Measurements from ENCODE around the gene KCNA2. TPM values are rescaled to one million over a fixed set of nuclear protein-coding genes. Genes with fewer than 3 reads are reported as not detected.
A peak's percentile ranks its signal among the peaks of the same experiment; 100 is the strongest.

KCNA2 gene
- polyA plus RNA-seq, 4 donors = 0.34 to 0.46 (median 0.40) TPM

DNA sequence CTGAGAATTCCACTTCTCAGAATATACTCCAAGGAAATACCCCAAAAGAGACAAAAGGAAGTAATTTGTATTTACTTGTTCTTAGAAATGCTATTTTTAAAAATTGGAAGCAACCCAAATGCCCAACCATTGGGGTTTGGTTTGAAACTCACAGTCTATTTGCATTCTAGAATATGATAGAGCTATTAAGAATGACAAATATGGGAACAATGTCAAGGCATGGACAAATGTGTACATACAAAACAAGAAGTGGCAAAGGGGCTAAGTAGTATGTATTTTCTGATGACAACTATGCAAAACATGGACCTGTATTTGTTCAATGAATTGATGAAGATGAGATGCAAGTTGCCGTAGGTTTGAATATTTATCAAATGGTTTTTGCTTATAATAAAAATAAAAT lies 32.8 kb downstream of the KCNA2 start:
- no peak for DNase-seq (ENCODE audit: low read depth in 4 of 4, low spot score in 2 of 4)

- no peak for DNase-seq (ENCODE audit: low read depth in 4 of 4, low spot score in 2 of 4)
Measured at GRCh38 chr1:110572751-110573150, 33.4 kb downstream of the KCNA2 start.

GRCh38 chr1:110570901-110571300 lies 35.3 kb downstream of the KCNA2 start:
- DNase-seq (ENCODE audit: low read depth in 4 of 4, low spot score in 2 of 4) = no peak

DNA sequence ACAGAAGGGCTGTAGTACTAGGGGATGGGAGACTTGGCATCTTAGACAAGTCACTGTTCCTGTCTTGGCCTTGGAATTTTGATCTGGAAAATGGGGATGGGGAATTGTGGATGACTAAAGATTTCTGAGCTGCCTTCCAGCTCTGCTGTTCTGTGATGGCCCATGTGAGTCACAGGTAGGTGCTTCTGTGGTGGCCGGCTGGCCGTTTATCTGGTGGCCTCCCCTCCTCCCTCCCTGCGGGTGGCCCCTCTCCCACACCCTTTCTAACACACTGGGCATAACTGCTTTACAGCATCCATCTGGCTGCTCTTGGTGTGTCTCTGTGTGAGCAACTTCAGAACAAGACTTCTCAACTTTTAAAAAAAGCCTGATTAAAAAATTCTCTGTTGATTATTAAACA lies 35.9 kb downstream of the KCNA2 start:
- no peak for DNase-seq (ENCODE audit: low read depth in 4 of 4, low spot score in 2 of 4)

GRCh38 chr1:110566836-110567235 lies 39.3 kb downstream of the KCNA2 start:
- DNase-seq (ENCODE audit: low read depth in 4 of 4, low spot score in 2 of 4) = no peak

GRCh38 chr1:110565565-110565964 lies 40.6 kb downstream of the KCNA2 start:
- no peak for DNase-seq (ENCODE audit: low read depth in 4 of 4, low spot score in 2 of 4)

DNA sequence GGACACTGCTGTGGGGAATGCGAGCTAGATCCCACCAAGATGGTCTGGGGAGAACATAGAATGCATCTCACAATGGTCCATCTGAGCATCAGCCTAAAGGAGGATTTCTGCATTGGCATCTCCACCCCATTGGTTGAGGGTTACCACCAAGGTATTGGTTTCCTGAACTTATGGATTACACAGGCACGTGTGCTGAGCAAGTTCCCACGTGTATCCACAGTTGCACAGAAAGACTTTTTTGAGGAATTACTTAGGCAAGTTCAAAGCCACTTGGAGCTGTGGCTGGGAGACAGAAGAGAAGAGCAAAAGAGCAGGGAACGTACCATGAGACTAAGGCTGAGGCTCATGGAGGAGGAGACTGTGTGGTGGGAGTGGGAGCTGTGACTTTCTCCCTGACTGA lies 43.1 kb downstream of the KCNA2 start:
- no peak for DNase-seq (ENCODE audit: low read depth in 4 of 4, low spot score in 2 of 4)

DNA sequence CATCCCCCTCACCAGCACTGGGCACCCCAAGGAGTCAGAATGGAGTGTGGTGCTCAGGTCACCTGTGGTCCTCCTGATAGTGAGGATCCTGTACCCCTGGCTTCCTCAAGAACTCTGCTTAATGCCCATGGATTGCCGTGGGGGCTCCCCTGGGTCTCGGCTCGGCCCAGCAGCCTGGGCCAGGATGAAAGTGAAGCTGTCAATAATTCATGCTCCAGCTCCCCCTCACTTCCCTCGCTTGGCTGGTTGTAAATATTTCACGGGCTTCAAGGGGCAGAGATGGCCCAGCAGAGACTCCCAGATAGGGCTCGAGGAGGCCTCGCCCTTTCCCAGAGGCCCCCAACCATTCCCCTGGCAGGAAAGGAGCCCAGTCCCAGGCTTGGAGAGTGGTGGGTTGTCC lies 44.6 kb downstream of the KCNA2 start:
- no peak for DNase-seq (ENCODE audit: low read depth in 4 of 4, low spot score in 2 of 4)

- DNase-seq (ENCODE audit: low read depth in 4 of 4, low spot score in 2 of 4) = no peak
Measured at GRCh38 chr1:110559157-110559556, 47.0 kb downstream of the KCNA2 start.

DNA sequence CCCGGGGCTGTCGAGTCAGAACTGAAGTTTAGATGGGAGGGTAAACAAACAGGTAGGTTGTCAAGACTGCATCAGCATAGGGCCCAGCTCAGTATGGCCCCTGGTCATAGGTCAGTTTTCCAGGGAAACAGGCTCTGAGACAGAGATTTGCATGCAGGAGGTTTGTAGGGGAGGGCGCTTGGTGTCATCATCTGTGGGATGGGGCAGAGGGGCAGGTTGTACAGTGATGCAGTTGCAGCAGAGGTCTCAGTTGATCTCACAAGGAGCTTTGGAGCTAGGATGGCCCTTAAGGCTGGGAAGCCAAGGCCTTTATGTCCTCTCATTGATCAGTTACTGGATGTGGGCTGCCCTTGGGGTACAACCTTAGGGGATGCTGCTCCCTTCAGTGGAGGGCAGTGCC lies 48.7 kb downstream of the KCNA2 start:
- DNase-seq (ENCODE audit: low read depth in 4 of 4, low spot score in 2 of 4) = no peak

DNA sequence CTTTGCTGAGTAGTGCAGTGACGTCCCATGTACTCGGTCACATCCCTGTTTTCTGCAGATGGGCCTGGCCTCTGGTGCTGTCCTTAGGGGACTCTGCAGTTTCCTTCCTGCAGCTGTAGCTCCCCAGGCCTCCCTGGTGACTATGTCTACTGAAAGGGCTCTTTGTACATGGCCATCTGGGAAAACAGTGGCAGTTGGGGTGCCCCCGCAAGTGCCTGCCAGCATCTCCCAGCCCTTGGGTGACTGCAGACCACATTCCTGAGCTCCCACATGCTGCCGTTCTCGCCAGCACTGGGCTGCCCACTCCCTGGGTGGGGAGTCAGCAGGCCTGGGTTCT lies 49.7 kb downstream of the KCNA2 start:
- DNase-seq (ENCODE audit: low read depth in 4 of 4, low spot score in 2 of 4) = no peak

DNA sequence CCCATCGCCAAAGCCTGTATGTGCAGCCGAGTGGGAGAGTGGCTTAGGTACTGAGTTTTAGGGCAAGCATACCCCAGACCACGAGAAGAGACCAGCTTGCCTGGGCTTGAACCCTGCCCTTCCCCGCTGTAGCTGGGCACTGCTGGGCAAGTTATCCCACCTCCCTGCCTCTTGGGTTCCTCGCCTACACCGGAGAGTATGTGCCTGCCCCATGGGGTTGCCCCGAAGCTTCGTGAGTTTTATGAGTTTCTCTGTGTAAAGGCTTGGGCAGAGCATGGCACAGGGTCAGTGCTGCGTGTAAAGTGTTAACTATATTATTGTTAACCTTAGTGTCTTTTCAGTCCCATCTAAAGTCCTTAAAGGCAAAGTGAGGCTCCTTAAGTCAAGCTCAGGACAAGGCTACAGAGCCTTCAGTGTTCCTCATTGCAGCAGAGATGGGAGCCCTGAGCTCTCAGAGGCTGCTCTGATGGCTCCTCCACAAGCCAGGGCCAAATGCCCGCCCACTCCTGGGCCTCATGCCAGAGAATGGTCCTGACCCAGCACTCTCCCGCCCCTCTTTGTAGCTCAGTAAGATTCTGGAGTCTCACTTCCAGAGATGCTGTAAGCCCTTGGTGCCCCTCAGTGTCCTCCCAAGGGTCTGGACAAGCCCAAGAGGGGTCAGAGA lies 50.2 kb downstream of the KCNA2 start:
- DNase-seq (ENCODE audit: low read depth in 4 of 4, low spot score in 2 of 4) = peak in 1 of 4 donors; percentile 20

GRCh38 chr1:110554871-110555801 lies 51.0 kb downstream of the KCNA2 start:
- DNase-seq (ENCODE audit: low read depth in 4 of 4, low spot score in 2 of 4) = no peak

DNA sequence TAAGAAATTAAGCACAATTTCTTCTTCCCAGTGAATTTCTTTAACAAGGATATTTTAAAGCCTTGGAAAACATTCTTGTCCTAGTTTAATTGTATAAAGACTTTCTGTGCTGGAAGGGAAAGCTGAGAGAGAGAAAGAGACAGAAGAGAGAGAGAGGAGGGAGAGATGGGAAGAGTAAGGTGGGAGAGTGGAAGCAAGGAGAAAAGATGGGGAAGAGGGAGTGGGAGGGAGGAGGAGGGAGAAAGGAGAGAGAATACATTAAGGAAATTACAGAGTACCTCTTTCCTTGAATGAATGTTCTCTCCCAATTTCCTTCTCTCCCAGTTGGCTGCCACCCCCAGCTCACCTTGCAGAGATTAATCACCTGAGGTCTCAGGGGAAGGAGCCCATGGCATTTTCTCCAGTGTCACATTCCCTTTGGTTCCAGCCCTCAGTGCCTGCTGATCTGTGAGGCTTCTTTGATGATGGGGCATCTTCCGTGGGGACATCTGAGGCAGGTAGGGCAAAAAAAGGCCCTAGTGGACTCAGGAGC lies 54.8 kb downstream of the KCNA2 start:
- DNase-seq (ENCODE audit: low read depth in 4 of 4, low spot score in 2 of 4) = no peak

GRCh38 chr1:110549831-110550230 lies 56.3 kb downstream of the KCNA2 start:
- DNase-seq (ENCODE audit: low read depth in 4 of 4, low spot score in 2 of 4) = no peak

- DNase-seq (ENCODE audit: low read depth in 4 of 4, low spot score in 2 of 4) = no peak
Measured at GRCh38 chr1:110548381-110548780, 57.8 kb downstream of the KCNA2 start.

DNA sequence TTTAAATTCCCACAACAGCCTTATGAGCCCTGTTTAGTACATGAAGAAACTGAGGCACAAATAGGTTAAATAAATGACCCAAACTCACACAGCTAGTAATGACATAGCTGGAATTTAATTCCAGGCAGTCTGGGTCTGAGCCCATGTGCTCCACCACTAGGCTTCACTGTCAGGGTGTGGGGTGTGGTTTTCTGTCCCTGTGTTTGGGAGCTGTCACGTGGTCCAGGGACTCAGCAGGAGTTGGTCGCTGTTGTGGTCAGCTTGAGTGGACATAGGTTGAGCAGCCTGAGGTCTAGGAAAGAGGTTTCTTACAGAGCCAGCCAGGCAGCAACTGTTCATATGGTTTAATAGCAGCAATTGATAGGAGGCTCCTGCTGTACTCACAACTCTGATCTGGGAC lies 59.1 kb downstream of the KCNA2 start:
- DNase-seq (ENCODE audit: low read depth in 4 of 4, low spot score in 2 of 4) = no peak

- DNase-seq (ENCODE audit: low read depth in 4 of 4, low spot score in 2 of 4) = no peak
Measured at GRCh38 chr1:110545492-110545891, 60.7 kb downstream of the KCNA2 start.

DNA sequence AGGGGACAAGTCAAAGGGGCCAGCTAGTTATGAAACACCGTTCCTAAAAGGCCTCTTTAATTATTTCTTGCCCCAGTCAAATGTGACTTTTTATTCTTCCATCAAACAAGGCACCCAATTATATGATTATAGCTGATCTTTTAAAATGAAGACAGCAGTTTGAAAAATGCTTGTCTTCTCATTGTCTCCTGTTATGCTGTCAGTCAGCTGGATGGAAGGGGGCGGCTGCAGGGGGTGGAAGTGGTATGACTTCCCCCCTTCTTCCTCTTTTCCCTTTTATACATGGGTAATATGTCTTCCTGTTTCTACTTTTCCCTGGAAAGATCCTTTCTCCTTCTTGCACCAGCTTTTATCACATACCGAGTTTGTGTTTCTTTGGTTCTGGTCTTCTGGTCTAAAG lies 61.4 kb downstream of the KCNA2 start:
- no peak for DNase-seq (ENCODE audit: low read depth in 4 of 4, low spot score in 2 of 4)

Measured in left renal cortex interstitium (tissue), 4 donors.